DMS53 (cell line): Measurements from ENCODE around the gene PHF1.

Source experiments
- DNase-seq: peaks from one replicate; lab custom pipeline; 2025; lab: John Stamatoyannopoulos, UW

PHF1 gene

GRCh38 chr6:33418690-33419291 is 8.0 kb downstream of the PHF1 start:
- peak; percentile 49 for DNase-seq

DNA sequence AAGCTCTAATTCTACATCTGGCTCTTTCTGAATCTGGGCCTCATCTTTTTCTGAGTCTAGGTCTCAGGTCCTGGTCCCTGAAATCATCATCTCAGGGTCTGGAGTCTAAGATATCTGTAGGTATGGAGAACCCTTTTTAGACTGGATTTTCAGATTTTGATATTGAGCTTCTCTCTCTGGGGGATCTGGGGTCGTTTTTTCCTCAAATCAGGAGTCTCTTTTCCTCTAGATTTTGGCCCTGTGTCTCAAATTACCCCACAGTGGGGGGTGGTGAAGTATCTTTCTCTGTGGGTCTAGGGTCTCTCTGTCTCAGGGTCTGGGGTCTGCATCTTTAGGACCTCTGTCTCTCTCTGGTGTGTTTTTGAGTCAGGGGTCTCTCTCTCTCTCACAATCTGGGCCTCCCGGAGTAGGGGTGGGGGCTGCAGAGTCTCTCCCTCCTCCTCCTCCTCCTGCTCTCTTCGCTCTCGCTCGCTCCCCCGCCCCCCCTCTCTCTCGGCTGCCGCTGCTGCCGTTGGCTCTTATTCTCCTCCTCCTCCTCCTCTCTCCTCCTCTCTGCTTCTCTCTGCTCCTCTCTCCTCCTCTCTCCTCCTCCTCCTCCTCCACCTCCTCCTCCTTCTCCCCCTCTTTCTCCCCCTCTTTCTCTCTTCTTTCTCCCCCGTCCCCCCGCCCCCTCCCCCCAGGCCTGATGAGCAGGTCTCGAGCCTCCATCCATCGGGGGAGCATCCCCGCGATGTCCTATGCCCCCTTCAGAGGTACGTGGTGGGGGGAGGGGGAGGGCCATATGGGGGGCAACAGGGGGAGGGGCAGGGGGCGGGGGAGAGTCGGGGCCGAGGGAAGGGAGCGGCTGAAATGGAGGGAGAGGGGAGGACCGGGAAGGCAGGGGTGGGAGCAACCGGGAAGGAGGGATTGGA is 9.0 kb downstream of the PHF1 start, which contains the start of gene SYNGAP1:
Gene SYNGAP1 (plus strand): TSS at position 486 of the 911 bp plus-strand sequence. CDS start 200 bp downstream, at position 686.
- DNase-seq = peak; percentile 59

DNA sequence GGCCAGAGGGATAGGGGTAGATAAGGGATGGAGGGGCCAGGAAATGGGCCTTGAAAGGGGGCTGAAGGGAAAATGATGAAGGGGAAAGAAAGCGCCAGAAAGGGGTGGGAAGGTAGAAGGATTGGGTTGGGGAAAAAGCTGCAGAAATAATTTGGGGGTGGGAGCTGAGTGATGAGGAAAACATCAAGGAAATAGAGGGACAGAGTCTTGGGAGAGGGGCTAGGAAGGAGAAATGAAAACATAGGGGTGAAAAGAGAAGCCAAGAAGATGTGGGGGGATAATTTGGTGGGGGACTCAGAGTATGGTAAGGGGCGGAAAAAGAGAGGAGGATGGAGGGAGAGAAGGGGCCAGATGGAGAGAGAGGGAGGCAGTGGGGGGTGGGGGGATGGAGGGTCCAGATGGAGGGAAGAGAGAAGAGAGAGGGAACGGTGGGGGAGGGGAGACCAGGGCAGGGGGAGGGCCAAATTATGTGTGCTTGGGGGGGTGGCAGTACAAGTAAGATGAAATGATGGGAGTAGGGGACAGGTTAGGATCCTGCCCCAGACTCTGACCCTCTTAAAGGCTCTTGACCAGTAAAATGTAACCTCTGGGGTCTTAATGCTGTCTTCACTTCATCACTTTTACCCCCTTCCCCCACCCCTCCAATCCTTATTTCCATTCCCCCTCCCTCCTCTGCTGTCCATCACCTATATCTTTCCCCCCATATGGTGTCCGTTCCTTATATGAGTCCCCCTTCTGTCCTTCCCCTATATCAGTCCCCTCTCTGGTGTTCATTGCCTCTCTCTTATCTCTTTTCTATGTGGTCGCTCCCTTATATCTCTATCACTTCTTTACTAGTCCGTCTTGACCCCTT is 9.9 kb downstream of the PHF1 start:
- DNase-seq = peak; percentile 22

DNA sequence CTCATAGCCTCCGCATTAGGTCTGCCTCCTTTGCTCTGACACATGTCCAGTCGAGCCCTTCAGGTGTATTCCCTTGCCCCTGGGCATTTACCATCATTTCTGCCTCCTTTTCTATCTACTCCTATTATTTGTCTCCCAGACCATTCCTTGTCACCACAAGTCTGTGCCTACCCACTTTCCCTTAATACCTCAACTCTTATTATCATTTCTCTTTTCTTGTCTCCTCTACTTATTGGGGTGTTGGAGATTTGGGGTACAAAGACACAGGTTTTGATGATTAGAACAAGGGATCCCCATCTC is 10.5 kb downstream of the PHF1 start:
- DNase-seq = no peak

DNA sequence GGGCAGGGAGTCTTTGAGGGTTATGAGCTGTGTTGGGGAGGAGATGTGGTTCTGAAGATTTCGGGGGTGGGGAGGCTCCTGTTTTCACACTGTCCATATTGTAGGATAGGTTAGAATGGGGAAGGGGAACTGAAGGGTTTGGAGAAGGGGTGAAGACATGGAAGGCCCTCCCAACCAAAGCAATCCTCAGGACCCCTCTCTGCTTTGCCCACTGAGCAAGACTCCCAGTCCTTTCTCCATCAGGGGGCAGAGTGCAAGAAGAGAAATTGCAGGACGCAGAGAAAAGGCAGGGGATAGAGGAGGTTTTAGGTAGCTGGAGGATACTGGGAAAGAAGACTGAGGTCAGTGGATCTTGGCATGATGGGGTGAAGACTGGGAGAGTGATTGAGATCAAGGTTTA is 13.0 kb downstream of the PHF1 start:
- no peak for DNase-seq

DNA sequence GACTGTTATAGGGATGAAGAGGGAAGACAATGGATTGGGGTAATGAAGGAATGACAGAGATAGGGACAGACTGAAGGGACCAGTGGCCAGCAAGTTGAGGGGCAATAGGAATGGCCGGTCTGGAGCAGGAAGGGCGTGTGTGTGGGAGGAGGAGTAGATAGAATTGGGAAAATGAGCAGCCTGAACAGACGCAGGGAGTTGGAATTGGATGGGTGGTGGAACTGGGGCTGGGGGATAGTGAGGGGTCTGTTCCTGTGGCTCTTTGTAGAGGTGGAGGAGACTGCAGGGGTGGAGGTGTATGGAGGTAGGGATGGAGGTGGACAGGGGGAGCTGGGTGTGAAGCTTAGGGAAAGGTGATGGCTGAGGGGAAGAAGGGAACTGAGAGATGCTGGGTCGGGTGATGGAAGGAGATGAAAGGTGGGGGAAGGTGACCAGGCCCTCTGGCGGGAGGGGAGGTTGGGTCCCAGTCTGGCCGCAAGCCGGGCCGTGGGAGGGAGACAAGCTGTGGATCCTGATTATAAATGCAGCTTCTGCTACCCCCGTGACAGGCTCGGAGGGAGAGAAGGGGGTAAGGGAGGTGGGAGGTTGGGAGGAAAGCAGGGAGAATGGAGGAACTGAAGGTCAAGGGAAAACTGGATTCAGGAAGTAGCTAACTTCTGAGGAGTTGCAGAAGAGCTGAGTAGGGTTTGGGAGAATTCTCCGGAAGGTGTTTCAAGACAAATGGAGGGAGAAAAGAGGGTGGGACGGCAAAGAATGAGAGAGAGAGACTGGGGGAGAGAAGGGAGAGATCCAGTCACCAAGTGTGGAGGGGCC is 14.2 kb downstream of the PHF1 start:
- peak; percentile 58 for DNase-seq

DNA sequence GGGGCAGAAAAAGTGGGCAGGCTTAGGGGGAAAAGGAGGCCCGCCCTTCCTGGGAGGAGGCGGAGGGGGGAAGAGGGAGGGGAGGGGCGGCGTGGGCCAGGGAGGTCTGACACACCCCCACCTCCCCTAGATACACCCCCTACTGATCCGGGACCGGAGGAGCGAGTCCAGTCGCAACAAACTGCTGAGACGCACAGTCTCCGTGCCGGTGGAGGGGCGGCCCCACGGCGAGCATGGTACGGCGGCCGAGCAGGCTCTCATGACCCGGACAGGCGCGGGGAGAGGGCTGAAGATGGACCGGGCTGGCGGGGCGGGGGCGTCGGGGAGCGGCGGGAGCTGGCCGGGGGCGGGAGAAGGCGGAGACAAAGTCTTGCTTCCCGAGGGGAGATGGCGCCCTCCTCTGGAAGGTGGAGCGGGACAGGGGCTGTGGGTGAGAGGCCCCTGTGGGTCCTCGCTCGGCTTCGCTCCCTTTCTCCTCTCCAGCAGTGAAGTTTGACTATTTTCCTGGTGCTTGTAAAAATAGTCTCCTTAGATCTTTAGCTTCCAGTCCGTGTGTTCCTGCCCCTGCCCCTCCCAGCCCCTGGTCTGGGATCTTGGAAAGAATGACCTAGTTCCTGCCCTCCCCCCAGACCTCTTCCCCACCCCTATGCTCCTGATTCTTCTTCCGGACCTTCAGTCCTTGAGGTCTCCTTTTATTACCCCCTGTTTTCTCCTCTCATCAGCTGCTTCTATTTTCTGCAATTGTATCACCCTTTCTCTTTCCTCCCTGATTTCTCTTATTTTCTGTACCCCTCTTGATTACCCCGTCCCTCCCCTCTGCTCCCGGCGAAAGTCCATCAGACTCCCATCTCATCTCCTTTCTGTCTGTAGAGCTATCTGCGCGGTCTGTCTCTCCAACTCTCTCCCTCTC is 15.1 kb downstream of the PHF1 start:
- peak; percentile 94 for DNase-seq

GRCh38 chr6:33426590-33427511 is 16.0 kb downstream of the PHF1 start:
- peak; percentile 69 for DNase-seq

DNA sequence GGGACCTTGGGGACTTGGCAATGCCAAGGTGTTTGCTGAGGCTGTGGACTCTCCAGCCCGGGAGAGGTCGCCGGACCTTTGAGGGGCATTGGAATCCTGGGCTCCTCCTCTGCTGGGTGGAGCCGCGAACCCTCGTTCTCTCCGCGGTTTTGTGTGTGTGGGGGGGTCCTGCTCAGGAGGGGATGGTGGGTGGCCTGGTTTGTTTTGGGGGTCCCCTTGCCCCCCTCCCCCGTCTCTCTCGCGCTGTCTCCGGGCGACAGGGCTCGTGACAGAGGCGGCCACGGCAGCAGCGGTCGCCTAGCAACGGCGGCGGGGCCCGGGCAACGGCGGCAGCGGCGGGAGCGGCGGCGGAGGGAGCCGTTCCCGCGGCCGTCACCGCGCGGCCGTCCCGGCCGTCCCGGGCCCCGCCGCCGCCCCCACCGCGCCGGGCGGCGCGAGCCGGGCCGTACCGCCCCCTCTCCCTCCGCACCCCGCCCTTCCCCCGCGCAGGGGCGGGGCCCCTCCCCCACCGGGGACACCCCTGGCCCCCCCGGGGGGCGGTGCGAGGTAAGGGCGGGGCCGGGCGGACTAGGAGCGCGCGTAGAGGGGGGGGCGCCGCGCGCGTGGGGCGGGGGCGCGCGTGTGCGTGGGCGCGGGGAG is 16.9 kb downstream of the PHF1 start:
- peak; percentile 78 for DNase-seq

GRCh38 chr6:33428224-33428965 is 17.6 kb downstream of the PHF1 start:
- DNase-seq = peak; percentile 79

GRCh38 chr6:33428966-33429749 is 18.3 kb downstream of the PHF1 start:
- peak; percentile 24 for DNase-seq

GRCh38 chr6:33429750-33430052 is 18.9 kb downstream of the PHF1 start:
- DNase-seq = no peak

- no peak for DNase-seq
Measured at GRCh38 chr6:33430334-33430733, 19.5 kb downstream of the PHF1 start.

DNA sequence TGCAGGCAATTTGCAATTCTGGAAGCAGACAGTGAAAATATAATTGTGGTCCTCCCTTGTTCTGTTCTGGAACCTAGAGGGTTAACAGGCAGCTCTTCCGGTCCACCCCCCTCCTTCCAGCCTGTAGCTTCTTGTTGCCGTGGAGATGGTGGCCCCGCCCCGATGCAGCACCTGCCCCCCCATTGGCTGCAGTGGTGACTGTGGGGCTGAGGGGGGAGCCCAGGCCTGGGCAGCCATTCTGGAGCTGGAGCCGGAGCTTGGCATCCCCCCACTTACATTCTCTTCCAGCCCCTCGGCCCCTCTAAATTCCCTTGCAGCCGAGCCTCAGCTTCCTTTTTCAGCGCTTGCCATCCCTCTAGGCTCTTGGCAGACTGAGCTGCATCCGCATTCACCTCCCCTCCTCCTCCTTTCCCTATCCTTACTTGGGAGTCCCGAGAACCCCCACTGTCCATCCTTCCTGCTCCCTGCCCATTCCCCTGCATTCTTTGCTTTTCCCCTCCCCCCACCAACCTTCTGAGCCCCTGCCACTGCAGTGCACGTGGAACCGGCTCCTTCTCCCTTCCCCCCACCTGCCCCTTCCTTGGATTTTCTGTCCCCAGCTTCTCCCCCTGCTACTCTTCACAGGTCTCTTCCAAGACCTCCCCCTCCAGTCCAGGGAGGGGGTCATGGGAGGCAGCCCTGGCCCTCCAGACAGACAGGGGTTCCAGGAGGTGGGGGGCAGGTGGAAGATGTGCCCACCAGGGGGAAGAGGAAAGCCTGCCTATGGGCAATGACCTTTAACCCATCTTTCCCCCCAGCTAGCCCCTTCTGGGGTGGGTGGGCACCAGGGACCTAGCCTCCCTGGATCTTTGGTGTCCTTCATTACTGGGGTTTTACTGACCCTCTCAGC is 20.4 kb downstream of the PHF1 start:
- DNase-seq = peak; percentile 56

DNA sequence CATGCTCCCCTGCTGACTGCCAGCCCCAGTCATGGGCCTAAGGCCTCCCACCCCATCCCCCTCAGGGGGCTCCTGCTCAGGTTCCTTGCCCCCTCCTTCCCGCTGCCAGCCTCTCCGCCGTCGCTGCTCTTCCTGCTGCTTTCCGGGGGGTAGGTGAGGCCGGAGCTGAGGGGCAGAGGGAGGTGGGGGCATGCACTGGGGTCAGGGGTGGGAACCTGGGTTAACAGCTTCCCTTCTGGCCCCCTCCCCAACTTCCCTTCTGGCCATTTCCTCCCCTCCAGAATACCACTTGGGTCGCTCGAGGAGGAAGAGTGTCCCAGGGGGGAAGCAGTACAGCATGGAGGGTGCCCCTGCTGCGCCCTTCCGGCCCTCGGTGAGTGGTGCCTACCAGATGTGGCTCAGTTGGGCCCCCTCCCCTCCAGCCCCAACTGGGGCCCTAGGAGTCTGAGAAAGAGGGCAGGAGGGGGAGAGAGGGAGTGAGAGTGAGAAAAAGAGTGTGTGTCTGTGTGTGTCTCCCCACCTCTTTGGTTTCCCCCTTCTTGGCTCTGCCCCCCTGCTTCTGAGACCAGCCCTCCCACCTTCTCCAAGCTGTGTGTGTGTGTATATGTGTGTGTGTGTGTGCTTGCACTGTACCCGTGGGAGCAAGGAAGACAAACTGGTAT is 21.2 kb downstream of the PHF1 start:
- DNase-seq = no peak

- DNase-seq = no peak
Measured at GRCh38 chr6:33432546-33432945, 21.7 kb downstream of the PHF1 start.
